ENCODE data around the gene PLEKHA8.
"Not testable (repeated sequence)": the region's sequence is repeated elsewhere in the genome, so short reads cannot be mapped to it uniquely, and the experiment has no call there.

The PLEKHA8 gene

DNA sequence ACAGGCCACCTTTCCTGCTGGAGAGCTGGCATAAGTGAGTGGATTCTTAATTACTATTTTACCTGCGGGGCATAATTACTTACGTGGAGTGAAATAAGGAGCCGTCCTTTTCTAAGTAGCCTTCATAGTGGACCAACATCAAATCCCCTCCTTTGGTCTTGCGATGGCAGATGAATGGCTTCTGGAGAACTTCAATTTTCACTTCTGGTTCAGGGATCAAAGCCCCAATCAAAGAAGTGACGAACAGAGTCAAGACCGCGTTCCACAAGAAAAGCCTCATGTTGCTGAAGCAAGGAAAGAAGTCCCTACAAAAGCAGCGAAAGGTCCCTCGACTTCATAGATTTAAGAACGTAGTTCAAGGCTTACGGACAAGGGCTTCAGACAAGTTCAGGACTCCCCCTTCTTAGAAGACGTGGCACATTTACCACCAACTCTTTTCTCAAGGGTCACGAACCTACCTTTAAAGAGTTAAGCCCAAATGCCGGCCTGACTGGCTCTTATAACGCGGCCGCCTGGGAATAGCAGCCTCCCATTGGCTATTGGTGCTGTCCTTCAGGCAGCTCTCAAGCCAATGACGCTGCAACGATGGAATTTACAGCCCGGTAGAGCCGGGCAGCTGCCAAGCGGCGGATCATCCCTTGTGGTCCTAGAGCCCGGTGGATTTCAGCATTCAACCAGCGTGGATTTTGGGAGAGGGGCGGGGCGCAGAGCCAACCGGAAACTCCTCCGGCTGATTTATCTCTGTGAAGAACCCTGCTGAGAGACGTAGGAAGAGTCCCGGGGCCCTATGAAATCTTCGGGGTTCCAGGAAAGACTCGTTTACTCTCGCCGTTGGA lies 1.8 kb upstream of the PLEKHA8 start, which contains the start of gene FKBP14:
TSS of gene FKBP14 (minus strand) at position 474 of the 836 bp plus-strand sequence. CDS start at position 280, 194 bp downstream.
- DNase-seq (ENCODE audit: low spot score), result peak; percentile 96

DNA sequence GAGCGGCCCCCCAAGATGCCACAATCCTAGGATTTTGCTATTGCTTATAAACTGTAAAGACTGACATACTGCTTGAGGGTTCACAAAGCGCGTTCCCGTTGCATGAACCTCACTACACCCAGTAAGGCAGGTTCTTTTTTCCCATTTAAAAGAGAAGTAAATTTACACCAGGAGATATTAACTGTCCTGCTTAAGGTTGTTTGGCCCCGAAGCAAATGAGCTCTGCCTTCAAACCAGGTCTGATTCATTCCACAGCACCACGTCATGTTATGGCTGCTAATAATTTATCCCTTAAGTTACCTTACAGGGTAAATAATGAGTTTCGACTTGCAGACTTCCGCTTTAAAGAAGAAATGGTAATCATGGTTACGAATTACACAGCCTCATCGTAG lies 1.2 kb upstream of the PLEKHA8 start:
- DNase-seq (ENCODE audit: low spot score), result peak; percentile 26

DNA sequence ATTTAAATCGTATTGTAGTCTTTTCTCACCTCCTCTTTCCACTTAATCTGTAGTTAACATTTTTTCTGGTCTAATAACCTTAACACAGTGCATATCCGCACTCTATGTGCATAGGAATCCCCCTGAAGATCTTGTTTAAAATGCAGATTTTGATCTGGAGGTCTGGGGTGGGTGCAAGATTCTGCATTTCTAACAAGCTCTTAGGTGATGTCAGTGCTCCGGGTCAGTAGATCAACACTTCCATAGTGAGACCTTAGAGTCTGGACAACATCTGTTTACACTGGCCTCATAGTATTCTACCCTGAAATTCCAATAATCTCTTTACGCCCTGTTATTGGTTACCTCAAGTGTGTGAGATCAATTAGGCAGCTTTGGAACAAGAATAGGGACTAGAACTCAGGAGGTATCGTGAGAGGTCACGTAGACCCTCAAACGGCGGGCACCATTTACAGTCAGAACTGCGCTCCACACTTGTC lies 434 bp upstream of the PLEKHA8 start:
- no peak for DNase-seq (ENCODE audit: low spot score)

DNA sequence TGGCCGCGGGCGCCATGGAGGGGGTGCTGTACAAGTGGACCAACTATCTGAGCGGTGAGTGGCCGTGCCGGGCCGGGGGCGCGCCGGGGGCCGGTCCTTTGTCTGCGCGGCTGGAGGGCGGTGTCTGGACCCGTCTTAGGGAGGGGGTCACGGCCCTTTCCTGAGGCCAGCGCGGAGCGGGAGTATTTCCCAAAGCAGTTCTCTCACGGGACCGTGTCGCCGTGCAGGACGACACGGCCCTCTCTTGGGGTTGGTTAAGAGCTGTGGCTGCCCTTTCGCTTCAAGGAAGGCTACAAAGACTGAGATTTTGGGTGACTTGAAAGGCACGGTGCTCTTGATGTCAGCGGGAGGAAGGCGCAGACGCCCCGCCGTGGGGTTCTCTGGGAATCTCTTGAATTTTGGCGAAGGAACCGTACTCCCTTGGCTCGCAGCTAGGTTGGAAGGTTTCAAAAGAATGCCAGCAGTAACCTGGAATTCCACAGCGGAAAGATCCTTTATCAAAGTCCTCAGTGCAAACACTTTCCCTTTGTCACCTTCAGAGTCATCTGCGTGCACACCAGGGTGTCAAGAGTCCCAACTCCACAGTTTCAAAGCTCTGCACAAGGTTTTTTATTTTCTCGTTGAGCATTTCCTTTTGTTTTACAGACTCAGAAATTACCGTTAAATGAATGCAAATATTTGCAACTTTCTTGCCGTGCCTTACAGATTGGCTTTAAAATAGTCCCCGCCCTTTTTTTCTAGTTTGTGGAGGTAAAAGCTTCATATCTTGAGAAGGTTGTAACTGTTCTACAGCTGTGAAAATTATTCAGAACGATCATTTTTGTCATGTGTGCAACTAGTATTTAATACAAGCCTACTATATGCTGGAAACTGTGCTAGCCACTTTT lies 780 bp downstream of the PLEKHA8 start:
- no peak for DNase-seq (ENCODE audit: low spot score)

DNA sequence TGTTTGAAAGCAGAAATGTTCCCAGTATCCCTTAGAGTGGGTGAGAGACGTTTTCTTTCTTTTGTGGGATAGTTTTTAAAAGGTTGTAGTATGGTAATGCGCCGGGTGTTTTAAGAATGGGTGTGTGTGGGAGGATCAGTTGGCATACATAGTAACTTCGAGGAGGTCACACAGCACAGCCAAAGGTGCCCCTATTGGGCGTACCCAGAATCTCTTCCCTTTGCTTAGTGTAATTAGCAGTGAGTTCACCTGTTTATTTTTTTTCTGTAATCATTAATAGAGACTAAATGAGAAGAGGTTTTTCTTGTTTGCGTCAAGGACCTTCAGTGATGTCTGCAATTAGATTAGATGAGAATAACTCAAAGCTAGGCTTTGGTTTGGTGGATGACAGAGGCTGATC lies 1.5 kb downstream of the PLEKHA8 start:
- DNase-seq (ENCODE audit: low spot score), result peak; percentile 16

DNA sequence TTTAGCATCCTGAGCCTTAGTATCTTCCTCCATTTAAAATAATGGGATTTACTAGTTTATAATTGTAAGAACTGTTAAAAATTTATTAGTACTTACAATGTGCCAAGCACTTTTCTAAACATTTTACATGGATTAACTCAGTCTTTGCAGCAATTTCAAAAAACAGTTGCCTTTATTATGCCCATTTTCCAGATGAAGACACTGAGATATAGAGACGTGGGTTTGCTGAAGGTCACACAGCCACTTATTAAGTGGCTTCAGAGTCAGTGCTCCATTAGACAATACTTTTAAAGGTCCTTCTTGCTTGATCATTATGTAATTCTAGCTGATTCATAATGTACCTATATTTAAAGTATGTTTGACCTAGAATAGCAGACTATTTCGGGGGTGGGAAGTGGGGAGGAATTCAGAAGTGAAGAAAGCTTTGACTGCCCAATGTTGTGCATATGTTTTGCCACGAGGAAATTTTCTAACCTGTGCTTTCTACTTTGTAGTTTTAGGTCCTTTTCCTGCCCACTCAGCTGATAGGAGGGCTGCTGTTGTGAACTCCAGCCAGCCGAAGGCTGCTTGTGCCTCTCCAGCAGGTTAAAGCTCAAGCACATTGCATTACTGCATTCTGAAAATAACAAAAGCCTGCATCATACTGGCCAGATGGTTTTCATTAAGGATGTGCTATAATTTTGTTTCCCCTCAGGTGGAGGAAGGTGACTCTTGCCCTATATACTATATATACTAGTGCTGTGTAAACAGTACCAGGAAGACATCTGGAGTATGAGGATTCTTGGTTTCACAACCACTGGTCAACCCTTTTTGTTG lies 4.3 kb downstream of the PLEKHA8 start:
- peak; percentile 38 for DNase-seq (ENCODE audit: low spot score)

DNA sequence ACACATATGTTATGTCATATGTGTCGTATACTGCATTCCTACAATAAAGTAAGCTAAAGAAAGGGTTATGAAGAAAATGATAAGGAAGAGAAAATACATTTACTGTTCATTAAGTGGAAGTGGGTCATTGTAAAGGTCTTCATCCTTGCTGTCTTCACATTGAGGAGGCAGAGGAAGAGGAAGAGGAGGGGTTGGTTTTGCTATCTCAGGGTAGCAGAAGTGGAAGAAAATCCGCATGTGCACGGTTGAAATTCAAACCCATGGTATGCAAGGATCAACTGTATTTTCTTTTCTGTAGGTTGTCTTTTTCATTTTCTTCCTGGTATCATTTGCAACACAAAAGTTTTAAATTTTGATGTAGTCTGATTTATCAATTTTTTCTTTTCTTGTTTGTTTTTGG lies 6.3 kb downstream of the PLEKHA8 start:
- DNase-seq (ENCODE audit: low spot score), result no peak

DNA sequence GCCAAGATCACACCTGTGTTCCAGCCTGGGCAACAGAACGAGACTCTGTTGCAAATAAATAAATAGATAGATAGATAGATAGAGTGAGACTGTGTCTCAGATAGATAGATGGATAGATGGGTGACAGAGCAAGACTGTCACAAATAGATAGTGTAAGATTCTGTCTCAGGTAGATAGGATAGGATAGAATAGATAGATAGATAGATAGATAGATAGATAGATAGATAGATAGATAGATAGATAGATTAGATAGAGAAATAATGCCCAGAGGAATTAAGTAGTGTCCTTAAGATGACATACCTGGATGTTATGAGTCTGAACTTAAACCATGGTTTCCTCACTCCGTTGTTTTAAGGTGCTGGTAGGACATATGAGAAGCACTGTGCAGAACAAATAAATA lies 8.0 kb downstream of the PLEKHA8 start:
- DNase-seq (ENCODE audit: low spot score), result no peak

DNA sequence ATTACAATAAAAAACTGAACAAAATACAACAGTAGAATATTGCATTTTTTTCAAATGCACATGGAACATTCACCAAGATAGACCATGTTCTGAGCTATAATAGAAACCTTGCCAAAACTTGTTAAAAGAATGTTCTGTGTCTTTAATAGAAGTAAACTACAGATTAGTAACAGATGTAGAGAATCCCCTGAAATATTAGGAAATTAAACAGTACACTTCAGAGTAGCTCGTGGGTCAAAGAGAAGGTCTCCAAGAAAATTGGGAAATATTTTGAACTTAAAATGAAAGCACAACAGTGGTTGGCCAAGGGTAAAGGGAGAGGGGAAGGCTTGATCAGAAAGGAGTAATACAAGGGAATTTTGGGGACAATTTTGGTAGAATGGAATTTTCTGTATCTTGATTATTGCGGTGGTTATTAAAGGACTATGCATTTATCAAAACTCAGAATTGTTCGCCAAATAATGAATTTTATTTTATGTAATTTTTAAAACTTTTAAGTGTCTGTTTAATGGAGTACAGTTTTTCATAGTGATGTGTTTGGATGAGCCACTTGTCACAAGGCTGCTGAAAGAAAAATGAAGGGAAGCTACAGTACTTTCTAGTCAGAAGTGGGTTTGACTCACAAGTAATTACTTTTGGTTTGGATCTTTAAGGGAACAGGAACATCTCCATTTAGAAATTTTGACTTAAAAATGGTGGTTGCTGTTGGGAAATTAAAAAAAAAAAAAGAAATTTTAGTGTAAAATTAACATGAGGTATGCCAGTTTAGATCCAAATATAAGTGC lies 10.2 kb downstream of the PLEKHA8 start:
- peak; percentile 37 for DNase-seq (ENCODE audit: low spot score)

DNA sequence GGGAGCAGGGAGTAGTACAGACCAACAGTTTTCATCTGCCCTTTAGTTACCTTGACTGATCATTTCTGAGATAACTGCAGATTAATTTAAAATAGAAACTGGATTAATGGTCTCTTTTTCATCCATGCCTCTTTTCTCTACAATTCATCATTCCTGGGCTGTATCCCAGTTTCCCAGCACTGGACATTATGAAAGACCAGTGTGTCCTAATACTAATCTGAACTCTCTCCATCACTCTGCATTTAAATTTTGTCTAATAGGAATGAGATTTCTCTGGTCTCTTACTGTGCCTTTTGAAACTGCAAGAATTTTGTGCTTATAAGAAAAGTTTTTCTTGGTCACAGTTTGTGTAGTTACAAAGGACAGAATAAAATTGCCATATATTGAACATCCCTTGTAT lies 12.7 kb downstream of the PLEKHA8 start:
- no peak for DNase-seq (ENCODE audit: low spot score)

DNA sequence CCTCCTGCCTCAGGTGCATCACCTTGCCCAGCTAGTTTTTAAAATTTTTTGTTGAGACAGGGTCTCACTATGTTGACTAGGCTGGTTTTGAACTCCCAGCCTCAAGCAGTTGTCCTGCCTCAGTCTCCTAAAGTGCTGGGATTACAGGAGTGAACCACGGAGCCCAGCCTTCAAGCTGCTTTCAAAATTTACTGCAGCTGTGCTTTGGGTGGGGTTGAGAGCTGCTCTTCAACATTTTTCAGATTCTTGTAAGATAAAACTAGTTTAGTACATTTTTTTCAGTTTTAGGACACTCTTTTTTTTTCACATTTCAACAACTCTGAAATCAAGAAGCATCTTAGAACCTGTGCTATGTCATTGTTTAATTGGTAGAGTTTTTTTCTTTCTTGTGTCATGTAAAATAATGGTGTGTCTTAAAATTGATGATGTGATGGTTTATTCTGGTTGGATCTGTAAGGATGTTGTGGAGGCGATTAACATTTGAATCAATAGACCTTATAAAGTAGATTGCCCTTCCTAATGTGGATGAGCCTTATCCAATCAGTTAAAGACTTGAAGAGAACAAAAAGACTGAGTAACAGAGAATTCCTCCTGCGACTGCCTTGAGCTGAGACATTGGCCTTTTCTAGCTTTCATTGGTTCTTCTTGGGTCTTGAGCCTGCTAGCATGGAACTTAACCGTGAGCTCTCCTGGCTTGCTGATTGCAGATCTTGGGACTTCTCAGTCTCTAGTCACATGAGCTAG lies 13.5 kb downstream of the PLEKHA8 start:
- no peak for DNase-seq (ENCODE audit: low spot score)

DNA sequence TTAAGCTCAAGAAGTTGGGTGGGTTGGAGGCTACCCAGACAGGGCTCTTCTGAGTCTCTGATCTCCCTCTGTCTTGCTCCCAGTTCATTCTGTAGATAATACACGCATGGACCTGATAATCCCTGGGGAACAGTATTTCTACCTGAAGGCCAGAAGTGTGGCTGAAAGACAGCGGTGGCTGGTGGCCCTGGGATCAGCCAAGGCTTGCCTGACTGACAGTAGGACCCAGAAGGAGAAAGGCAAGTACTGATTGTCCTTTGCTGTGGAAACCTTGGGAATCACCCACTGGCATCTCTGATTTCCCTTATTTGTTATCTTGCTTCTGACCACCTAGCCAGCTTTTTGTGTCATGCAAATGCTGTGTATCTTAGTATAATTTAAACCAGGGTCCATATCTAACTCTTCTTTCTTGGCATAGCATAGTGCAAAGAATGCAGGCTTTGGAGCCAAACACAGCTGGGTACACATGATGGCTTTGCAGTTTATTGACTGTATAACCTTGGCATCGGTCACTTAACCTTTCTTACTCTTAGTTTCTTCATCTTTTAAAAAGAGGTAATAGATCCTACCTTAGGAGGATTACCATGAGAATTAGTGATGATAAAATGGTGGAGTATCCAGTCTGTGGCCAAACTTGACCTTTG lies 18.0 kb downstream of the PLEKHA8 start:
- DNase-seq (ENCODE audit: low spot score), result no peak

DNA sequence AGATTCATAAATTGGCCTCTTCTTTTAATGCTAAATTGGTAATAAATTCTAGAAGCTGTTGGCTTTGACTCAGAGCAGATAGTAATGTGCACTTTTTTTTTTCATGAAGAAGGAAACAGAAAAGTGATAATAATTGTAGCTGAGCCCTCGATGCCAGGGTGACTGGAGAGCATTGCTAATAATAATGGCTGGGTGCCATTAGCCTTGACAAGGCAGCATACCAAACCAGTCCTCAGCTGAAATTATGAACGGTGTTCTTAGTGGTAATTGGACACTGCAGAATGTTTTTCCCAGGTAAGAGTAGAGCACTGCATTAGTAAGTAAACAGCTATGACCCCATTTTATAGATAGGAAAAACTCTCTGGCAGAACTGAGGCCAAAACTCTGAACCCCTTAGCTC lies 18.9 kb downstream of the PLEKHA8 start:
- no peak for DNase-seq (ENCODE audit: low spot score)

DNA sequence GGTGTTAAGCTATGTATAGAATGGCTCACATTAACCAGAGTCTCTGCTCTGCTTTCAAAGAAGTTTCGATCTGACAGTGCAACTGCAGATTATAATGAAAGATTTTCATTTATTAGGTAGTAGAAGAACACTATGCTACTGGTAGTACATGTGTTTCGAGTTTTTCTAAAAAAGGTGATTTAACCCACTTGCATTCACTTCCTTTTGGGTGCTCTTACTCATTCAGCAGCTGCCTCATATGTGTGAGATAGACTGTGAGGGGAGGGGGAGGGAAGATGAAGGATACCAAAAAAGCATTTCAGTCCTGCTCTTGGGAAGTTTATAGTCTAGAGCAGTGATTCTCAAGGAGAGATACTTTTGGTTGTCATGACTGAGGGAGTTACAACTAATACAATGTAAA lies 20.4 kb downstream of the PLEKHA8 start:
- no peak for DNase-seq (ENCODE audit: low spot score)

DNA sequence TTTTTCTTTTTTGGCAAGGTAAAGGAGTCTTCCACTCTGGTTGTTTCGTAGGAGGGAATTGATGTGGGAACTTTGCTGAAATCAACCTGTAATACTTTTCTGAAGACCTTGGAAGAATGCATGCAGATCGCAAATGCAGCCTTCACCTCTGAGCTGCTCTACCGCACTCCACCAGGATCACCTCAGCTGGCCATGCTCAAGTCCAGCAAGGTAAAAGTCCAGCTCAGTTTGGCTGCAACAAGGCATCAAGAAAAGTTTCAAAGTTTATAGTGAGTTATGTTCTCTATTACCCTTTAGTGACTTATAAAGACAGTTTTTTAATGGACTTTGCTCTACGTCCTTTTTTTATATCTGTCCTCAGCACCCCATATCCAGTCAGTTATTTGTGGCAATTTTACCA lies 21.0 kb downstream of the PLEKHA8 start:
- no peak for DNase-seq (ENCODE audit: low spot score)

DNA sequence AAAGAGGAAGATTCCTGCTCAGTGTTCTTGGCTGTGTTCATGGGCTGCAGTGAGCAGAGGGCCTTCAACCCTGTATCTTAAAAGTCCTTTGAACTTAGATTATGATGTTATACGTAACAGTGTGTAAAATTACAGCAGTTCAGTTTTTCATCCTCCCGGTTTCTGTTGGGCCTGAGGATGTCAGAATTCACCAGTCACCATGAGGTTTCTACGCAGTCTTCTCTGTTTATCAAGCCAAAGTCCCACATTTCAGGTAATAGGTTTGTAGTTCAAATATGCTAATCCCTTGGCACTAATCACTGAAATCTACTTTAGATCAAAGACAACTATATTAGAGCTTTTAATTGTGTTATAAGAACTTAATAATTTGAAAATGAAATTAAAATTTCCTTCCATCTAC lies 24.9 kb downstream of the PLEKHA8 start:
- DNase-seq (ENCODE audit: low spot score), result no peak

DNA sequence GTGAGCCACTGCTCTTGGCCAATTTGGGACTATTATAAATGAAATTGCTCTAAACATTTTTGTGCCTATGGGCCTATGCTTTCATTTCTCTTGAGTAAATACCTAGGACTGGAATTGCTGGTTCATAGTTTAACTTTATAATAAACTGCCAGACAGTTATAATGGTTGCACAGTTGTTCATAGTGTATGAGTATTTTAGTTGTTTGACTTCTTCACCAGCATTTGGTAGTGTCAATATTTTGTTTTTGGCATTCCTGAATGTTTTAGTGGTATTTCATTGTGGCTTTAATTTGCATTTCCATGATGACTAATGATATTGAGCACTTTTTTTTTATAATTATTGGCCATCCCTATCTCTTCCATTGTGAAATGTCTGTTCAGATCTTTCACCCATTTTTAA lies 29.5 kb downstream of the PLEKHA8 start:
- DNase-seq (ENCODE audit: low spot score), result no peak

DNA sequence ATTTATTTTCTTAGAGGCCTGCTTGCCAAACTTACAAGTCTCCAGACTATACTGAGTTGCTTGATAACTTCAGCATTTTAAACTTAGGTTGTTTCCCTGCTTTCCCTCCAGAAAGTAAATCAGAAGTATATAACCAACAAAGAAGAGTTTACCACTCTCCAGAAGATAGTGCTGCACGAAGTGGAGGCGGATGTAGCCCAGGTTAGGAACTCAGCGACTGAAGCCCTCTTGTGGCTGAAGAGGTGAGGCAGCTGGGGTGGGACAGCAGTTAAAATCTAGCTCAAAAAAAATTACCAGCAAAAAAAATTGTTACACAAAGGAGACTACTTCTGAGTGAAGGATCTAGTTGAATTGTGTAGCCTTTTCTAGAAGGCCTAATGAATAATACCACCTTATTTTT lies 33.6 kb downstream of the PLEKHA8 start:
- not testable (repeated sequence) for DNase-seq (ENCODE audit: low spot score)

DNA sequence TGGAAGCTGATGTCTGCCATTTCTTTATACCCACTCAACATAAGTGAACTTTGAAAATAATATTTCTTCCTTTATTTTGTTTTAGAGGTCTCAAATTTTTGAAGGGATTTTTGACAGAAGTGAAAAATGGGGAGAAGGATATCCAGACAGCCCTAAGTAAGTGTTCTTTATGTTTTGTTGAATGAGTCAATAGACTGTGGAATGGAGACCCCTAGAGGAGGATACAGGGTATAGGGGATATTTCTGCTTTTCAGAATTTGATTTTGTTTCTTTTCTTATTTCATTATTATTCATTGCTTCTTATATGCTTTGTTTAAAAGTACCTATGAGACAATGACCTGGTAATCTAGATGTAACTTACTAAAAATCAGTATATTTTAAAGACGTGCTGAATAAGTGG lies 34.4 kb downstream of the PLEKHA8 start:
- DNase-seq (ENCODE audit: low spot score), result peak; percentile 17

DNA sequence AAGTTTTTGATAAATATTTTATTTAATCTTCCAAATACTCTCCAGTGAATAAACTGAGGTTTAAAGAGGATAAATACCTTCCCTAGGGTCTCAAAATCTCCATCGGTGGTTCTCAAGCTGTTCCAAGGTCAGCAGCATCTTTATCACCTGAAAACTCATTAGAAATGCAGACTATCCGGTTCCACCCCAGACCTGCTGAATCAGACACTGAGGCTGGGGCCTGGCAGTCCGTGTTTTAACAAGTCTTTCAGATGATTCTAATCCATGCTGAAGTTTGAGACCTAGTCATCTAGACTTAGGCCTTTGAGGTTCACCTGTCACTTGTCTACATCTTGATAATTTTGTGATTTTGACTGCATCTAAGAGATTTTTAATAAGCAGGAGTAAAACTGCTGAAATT lies 37.5 kb downstream of the PLEKHA8 start:
- no peak for DNase-seq (ENCODE audit: low spot score)
